K562 (cell line): ENCODE measurements around the gene IGSF3. TPM values are rescaled to one million over a fixed set of nuclear protein-coding genes. Genes with fewer than 3 reads are reported as not detected.

Experiments
- CBX8 ChIP-seq: fragments of 200-600 bp; sonication (generic); IDR thresholded peaks from 2 replicates; pipeline ENCODE4 v1.6.1; 2012; ENCODE audit warnings: borderline replicate concordance, mixed run types, low read depth, mild to moderate bottlenecking, moderate library complexity, mixed read lengths, low read length, control low read depth, inconsistent platforms; ENCODE audit not compliant: poor library complexity, severe bottlenecking; ENCODE audit errors: extremely low read depth
- CEBPG ChIP-seq, 3 experiments: fragments of 200-800 bp in 1 of 3; sonication (Bioruptor generic) in 1 of 3; sonication (generic) in 1 of 3; formaldehyde crosslinking in 1 of 3; IDR thresholded peaks in 2 of 3; conservative IDR thresholded peaks in 1 of 3; 2 replicates each; pipeline versions ENCODE4 v1.6.1 to v1.8.0; 2016 to 2022; ENCODE audit warnings: missing compliant biosample characterization in 2 of 3, missing genetic modification characterization in 2 of 3, mild to moderate bottlenecking in 1 of 3, missing genetic modification reagents in 1 of 3
- DMBX1 ChIP-seq: fragments of 250-450 bp; sonication (Bioruptor Pico); IDR thresholded peaks from 2 replicates; pipeline ENCODE4 v1.8.0; 2022; ENCODE audit warnings: inconsistent platforms, mild to moderate bottlenecking, moderate library complexity, borderline replicate concordance
- FIP1L1 ChIP-seq: fragments of 200-400 bp; formaldehyde crosslinking; IDR thresholded peaks from 2 replicates; pipeline ENCODE4 v1.6.1; 2018; ENCODE audit warnings: mild to moderate bottlenecking, low read depth, low read length; ENCODE audit not compliant: poor library complexity, severe bottlenecking
- GATAD2B ChIP-seq: fragments of 450-650 bp; IDR thresholded peaks from 2 replicates; pipeline ENCODE4 v1.6.1; 2017; ENCODE audit warnings: mild to moderate bottlenecking, borderline replicate concordance
- HDAC3 ChIP-seq: fragments of 450-650 bp; IDR thresholded peaks from 2 replicates; pipeline ENCODE4 v1.6.1; 2018; ENCODE audit warnings: borderline replicate concordance, mild to moderate bottlenecking, moderate library complexity; ENCODE audit not compliant: partially characterized antibody
- KAT7 ChIP-seq: sonication (generic); formaldehyde crosslinking; IDR thresholded peaks from 2 replicates; pipeline ENCODE4 v1.8.0; 2022; ENCODE audit warnings: missing genetic modification reagents, mild to moderate bottlenecking, borderline replicate concordance
- MED1 ChIP-seq: sonication (generic); formaldehyde crosslinking; IDR thresholded peaks from 2 replicates; pipeline ENCODE4 v1.8.1; 2023; ENCODE audit warnings: missing genetic modification reagents, borderline replicate concordance
- PHF8 ChIP-seq: fragments of 200-600 bp; sonication (generic); IDR thresholded peaks from 2 replicates; pipeline ENCODE4 v1.6.1; 2012; ENCODE audit warnings: mixed run types, mild to moderate bottlenecking, inconsistent platforms, low read length, moderate library complexity, borderline replicate concordance
- PPARD ChIP-seq: fragments of 250-450 bp; sonication (Bioruptor Pico); IDR thresholded peaks from 2 replicates; pipeline ENCODE4 v1.8.0; 2022; ENCODE audit warnings: inconsistent platforms, mild to moderate bottlenecking, moderate library complexity
- RAD51 ChIP-seq: fragments of 450-650 bp; IDR thresholded peaks from 2 replicates; pipeline ENCODE4 v1.7.1; 2016; ENCODE audit warnings: low read depth, mild to moderate bottlenecking, borderline replicate concordance
- RBBP5 ChIP-seq: fragments of 200-600 bp; sonication (generic); IDR thresholded peaks from 2 replicates; pipeline ENCODE4 v1.6.1; 2012; ENCODE audit warnings: borderline replicate concordance, mild to moderate bottlenecking, low read length, control low read depth, inconsistent platforms; ENCODE audit not compliant: insufficient read depth, poor library complexity, severe bottlenecking
- SIN3B ChIP-seq: fragments of 450-650 bp; IDR thresholded peaks from 2 replicates; pipeline ENCODE4 v1.6.1; 2017; ENCODE audit warnings: low read depth, mild to moderate bottlenecking, moderate library complexity
- TAF7 ChIP-seq: fragments of 450-650 bp; IDR thresholded peaks from 2 replicates; pipeline ENCODE4 v1.6.1; 2016; ENCODE audit warnings: missing genetic modification characterization, missing compliant biosample characterization
- ZNF766 ChIP-seq: fragments of 200-800 bp; sonication (Bioruptor generic); conservative IDR thresholded peaks from 2 replicates; pipeline ENCODE4 v1.6.1; 2016; ENCODE audit warnings: missing genetic modification characterization, missing compliant biosample characterization
- polyA plus RNA-seq, 8 experiments: library from polyadenylated mRNA; depleted of rRNA in 4 of 8; stranded (reverse) in 5 of 8; unstranded in 3 of 8; fragments of >200 nt; fragmentation: Nextera tagmentation in 2 of 8; fragmentation: Illumina TruSeq in 1 of 8; extraction: Ambion mirVana in 2 of 8; extraction: Trizol in 1 of 8; gene quantifications; 2 replicates each; pipeline versions ENCODE4 v1.2.1 to v1.2.3, GENCODE V29; 2011 to 2014; ENCODE audit warnings: inconsistent platforms in 1 of 8, missing spikeins in 1 of 8
- total RNA-seq, 7 experiments: library from RNA; depleted of rRNA in 6 of 7; stranded (reverse); fragments of >200 nt in 6 of 7; fragmentation: Illumina TruSeq in 2 of 7; extraction: Trizol in 2 of 7; gene quantifications; 2 replicates each; pipeline versions ENCODE4 v1.2.1 to v1.2.3, GENCODE V29; 2011 to 2021; ENCODE audit warnings: low replicate concordance in 1 of 7
- TF ChIP-seq, protein P1 (sequence below): fragments of 450-650 bp; conservative IDR thresholded peaks from 2 replicates; pipeline ENCODE4 v1.6.1; 2016; ENCODE audit warnings: missing genetic modification characterization, low read depth, mild to moderate bottlenecking, missing compliant biosample characterization, moderate library complexity
- TF ChIP-seq, protein P2 (sequence below): fragments of 250-450 bp; sonication (Bioruptor Pico); IDR thresholded peaks from 2 replicates; pipeline ENCODE4 v1.9.0; 2021; ENCODE audit warnings: mild to moderate bottlenecking, inconsistent platforms
- TF ChIP-seq, protein P3 (sequence below), 3 experiments: fragments of 200-800 bp in 1 of 3; sonication (Bioruptor generic) in 1 of 3; sonication (generic) in 1 of 3; formaldehyde crosslinking in 1 of 3; IDR thresholded peaks; 2 replicates each; pipeline versions ENCODE4 v1.6.1 to v1.8.0; 2016 to 2022; ENCODE audit warnings: mild to moderate bottlenecking in 2 of 3, missing compliant biosample characterization in 2 of 3, missing genetic modification characterization in 2 of 3, missing genetic modification reagents in 1 of 3
- TF ChIP-seq, protein P4 (sequence below): fragments of 250-450 bp; sonication (Bioruptor Pico); IDR thresholded peaks from 2 replicates; pipeline ENCODE4 v1.4.0; 2020; ENCODE audit warnings: borderline replicate concordance

The IGSF3 gene
- total and polyA plus RNA-seq, 9 of the 15 experiments (the other 6 are each of a cell fraction or from before 2014, with no cell fraction given), result 1.1 to 15.0 (median 8.3) TPM

DNA sequence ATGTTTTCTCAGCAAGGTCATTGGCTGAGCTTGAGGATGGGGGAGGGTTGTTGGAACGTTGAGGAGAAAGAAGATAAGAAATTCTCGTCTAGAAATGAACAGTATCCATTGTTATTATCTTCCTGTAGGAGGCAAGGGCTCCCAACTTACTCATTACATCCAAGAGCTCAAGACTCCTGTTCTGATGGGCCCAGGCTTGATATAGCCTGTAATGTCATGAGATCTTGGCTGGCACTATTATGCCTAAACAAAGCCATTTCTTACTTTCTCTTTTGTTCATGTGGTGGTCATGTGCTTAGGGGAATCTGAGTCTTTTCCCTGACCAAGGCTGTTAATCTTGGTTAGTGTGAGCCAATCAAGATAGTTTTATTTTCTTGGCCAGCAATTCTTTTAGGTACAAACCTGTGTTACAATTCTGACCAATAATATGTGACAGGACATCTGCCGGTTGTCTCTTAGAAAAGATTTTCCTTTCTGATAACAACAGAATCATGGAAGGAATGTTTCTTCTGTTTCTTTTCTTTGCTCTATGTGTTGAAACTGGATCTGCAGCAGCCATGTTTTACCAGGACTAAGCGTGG lies 15.2 kb upstream of the IGSF3 start (continued):
- no peak for TF ChIP-seq KAT7
- peak; percentile 84 for TF ChIP-seq DMBX1 (CRISPR knock-in tag)
- TF ChIP-seq CEBPG (CRISPR knock-in tag; IDR thresholded peaks at IDR 0.05), result no peak
- no peak for TF ChIP-seq CEBPG (tag; conservative IDR thresholded peaks at IDR 0.05 in 1 of 2, IDR thresholded peaks at IDR 0.05 in 1 of 2)
- TF ChIP-seq, protein P1, sequence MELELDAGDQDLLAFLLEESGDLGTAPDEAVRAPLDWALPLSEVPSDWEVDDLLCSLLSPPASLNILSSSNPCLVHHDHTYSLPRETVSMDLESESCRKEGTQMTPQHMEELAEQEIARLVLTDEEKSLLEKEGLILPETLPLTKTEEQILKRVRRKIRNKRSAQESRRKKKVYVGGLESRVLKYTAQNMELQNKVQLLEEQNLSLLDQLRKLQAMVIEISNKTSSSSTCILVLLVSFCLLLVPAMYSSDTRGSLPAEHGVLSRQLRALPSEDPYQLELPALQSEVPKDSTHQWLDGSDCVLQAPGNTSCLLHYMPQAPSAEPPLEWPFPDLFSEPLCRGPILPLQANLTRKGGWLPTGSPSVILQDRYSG, result peak; percentile 67; the same call in 1 of the 2 replicates
- TF ChIP-seq ZNF766 (CRISPR knock-in tag), result peak; percentile 60; the same call in 1 of the 2 replicates
- TF ChIP-seq, protein P2, sequence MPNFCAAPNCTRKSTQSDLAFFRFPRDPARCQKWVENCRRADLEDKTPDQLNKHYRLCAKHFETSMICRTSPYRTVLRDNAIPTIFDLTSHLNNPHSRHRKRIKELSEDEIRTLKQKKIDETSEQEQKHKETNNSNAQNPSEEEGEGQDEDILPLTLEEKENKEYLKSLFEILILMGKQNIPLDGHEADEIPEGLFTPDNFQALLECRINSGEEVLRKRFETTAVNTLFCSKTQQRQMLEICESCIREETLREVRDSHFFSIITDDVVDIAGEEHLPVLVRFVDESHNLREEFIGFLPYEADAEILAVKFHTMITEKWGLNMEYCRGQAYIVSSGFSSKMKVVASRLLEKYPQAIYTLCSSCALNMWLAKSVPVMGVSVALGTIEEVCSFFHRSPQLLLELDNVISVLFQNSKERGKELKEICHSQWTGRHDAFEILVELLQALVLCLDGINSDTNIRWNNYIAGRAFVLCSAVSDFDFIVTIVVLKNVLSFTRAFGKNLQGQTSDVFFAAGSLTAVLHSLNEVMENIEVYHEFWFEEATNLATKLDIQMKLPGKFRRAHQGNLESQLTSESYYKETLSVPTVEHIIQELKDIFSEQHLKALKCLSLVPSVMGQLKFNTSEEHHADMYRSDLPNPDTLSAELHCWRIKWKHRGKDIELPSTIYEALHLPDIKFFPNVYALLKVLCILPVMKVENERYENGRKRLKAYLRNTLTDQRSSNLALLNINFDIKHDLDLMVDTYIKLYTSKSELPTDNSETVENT (CRISPR knock-in tag), result no peak
- TF ChIP-seq, protein P3, sequence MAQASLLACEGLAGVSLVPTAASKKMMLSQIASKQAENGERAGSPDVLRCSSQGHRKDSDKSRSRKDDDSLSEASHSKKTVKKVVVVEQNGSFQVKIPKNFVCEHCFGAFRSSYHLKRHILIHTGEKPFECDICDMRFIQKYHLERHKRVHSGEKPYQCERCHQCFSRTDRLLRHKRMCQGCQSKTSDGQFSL (CRISPR knock-in tag; IDR thresholded peaks at IDR 0.05), result no peak
- TF ChIP-seq, protein P3 (tag; IDR thresholded peaks at IDR 0.05), result peak in 1 of 2 experiments; percentile 51; a peak in 1 of 4 replicates
- no peak for TF ChIP-seq PHF8
- no peak for TF ChIP-seq TAF7 (tag)
- no peak for TF ChIP-seq GATAD2B
- TF ChIP-seq, protein P4, sequence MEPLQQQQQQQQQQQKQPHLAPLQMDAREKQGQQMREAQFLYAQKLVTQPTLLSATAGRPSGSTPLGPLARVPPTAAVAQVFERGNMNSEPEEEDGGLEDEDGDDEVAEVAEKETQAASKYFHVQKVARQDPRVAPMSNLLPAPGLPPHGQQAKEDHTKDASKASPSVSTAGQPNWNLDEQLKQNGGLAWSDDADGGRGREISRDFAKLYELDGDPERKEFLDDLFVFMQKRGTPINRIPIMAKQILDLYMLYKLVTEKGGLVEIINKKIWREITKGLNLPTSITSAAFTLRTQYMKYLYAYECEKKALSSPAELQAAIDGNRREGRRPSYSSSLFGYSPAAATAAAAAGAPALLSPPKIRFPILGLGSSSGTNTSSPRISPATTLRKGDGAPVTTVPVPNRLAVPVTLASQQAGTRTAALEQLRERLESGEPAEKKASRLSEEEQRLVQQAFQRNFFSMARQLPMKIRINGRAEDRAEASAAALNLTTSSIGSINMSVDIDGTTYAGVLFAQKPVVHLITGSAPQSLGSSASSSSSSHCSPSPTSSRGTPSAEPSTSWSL (CRISPR knock-in tag), result no peak
- no peak for TF ChIP-seq CBX8
- TF ChIP-seq SIN3B, result no peak
- no peak for TF ChIP-seq PPARD (CRISPR knock-in tag)
- TF ChIP-seq RAD51, result no peak
- no peak for TF ChIP-seq MED1 (CRISPR knock-in tag)
- TF ChIP-seq RBBP5, result no peak
- no peak for TF ChIP-seq FIP1L1
- no peak for TF ChIP-seq HDAC3
